ENCODE measurements around the gene LRRC39. TPM values are rescaled to one million over a fixed set of nuclear protein-coding genes. Genes with fewer than 3 reads are reported as not detected.

Gene LRRC39
- total RNA-seq, 4 donors from 2014 or later: 0.48 to 2.6 (median 0.82) TPM; not detected in 1

DNA sequence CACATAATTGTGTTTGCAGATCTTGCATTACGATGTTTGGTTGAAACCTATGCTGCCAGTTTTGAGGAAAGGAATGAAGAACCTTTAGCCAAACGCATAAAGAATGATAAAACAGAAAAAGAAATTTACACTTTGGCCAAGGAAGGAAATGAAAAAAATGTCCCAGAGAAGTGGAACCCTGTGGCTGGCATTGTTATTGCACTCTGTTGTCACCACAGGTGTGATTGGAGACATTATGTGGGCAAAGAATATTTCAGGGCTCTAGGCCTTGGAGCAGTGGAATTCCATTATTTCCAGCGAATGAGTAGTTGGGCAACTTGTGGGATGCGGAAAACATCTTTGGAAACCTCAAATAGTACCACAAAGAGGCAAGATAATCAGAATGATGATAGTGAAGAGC, 30.2 kb downstream of the LRRC39 start:
- intact Hi-C loops (cut with DNase I; ENCODE audit: low total_unique reads) (no loop called here), in situ Hi-C loops (cut with MboI; ENCODE audit: low pct_ligation_motif_present in 1 of 4, low pct_unique_long_range_greater_than_20kb in 1 of 4, low sequenced_read_pairs in 3 of 4) (loop anchor here in 1 of 4 donors (25.0 kb wide), 1 partner anchor 314 kb away; no protein-coding TSS in a partner anchor)
- Histone ChIP-seq H3K27ac (no peak overlapping the region), H3K4me3 (no peak overlapping the region), H3K36me3 (peaks cover 0 to 52% (median 24%) of the 10 kb centered on the region in 4 donors), H3K27me3 (no peaks in the 10 kb centered on the region), H3K4me1 (no peaks in the 10 kb centered on the region), H3K9me3 (no peaks in the 10 kb centered on the region)
- 93 to 94% methylated on average over 4 of the region's 4 CpGs for WGBS, 2 donors (ENCODE audit: low coverage in 1 of 2)
- no peak for TF ChIP-seq POLR2AphosphoS5 (IDR thresholded peaks at IDR 0.05)
- TF ChIP-seq POLR2A (IDR thresholded peaks at IDR 0.05): no peak
- TF ChIP-seq EP300 (IDR thresholded peaks at IDR 0.05; ENCODE audit: low read depth): no peak
- TF ChIP-seq, protein P1, sequence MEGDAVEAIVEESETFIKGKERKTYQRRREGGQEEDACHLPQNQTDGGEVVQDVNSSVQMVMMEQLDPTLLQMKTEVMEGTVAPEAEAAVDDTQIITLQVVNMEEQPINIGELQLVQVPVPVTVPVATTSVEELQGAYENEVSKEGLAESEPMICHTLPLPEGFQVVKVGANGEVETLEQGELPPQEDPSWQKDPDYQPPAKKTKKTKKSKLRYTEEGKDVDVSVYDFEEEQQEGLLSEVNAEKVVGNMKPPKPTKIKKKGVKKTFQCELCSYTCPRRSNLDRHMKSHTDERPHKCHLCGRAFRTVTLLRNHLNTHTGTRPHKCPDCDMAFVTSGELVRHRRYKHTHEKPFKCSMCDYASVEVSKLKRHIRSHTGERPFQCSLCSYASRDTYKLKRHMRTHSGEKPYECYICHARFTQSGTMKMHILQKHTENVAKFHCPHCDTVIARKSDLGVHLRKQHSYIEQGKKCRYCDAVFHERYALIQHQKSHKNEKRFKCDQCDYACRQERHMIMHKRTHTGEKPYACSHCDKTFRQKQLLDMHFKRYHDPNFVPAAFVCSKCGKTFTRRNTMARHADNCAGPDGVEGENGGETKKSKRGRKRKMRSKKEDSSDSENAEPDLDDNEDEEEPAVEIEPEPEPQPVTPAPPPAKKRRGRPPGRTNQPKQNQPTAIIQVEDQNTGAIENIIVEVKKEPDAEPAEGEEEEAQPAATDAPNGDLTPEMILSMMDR (IDR thresholded peaks at IDR 0.05): no peak
- no peak for DNase-seq

DNA sequence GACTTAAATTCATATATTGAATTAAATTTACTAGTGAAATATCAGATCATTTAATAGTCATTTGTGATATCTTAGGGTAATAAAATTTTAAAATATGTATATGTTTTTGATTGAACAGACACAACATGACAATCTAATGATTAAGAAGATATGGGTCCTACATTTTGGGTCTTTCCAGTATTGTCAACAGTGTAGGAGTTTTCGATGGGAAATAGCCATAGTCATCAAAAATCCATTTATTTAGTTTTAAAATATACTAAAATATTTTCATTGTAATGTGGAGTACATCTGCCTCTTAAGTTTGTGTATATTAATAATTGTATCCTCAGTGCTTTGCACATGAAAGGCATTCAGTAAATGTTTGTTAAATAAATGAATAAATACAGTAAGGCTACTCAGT, 31.1 kb downstream of the LRRC39 start:
- no peaks in the 10 kb centered on the region for H3K4me1 ChIP-seq
- H3K27ac ChIP-seq: no peak overlapping the region
- no peak for DNase-seq
- H3K9me3 ChIP-seq: no peaks in the 10 kb centered on the region
- intact Hi-C loops (cut with DNase I; ENCODE audit: low total_unique reads) (no loop called here), in situ Hi-C loops (cut with MboI; ENCODE audit: low pct_ligation_motif_present in 1 of 4, low pct_unique_long_range_greater_than_20kb in 1 of 4, low sequenced_read_pairs in 3 of 4) (loop anchor here in 1 of 4 donors (25.0 kb wide), 1 partner anchor 315 kb away; no protein-coding TSS in a partner anchor)
- H3K4me3 ChIP-seq: no peak overlapping the region
- TF ChIP-seq POLR2AphosphoS5 (IDR thresholded peaks at IDR 0.05) (no peak), EP300 (IDR thresholded peaks at IDR 0.05; ENCODE audit: low read depth) (no peak), POLR2A (IDR thresholded peaks at IDR 0.05) (no peak)
- TF ChIP-seq, protein P1 (IDR thresholded peaks at IDR 0.05): no peak
- peaks cover 0 to 53% (median 24%) of the 10 kb centered on the region in 4 donors for H3K36me3 ChIP-seq
- WGBS, 2 donors (ENCODE audit: low coverage in 1 of 2): 93 to 97% methylated on average over 1 of the region's 1 CpG
- H3K27me3 ChIP-seq: no peaks in the 10 kb centered on the region

DNA sequence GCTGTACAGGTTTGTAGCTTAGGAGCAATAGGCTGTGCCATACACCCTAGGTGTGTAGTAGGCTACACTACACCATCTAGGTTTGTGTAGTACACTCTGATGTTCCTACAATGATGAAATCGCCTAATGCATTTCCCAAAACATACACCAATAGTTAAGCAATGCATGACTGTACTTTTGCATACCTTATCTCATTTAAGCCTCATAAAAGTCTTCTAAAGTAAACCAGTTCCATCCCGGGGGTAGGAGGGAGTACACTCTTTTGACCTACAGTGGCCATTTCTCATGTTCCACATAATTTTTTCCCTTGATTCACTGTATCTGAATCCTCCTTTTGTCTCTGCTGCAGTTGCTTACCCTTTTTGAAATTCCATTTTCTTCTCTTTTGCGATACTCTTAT, 32.9 kb downstream of the LRRC39 start:
- H3K4me3 ChIP-seq: no peak overlapping the region
- WGBS, 2 donors (ENCODE audit: low coverage in 1 of 2): 86 to 93% methylated on average over 2 to 3 of the region's 3 CpGs
- H3K9me3 ChIP-seq: no peaks in the 10 kb centered on the region
- DNase-seq: no peak
- in situ Hi-C loops (cut with MboI; ENCODE audit: low pct_ligation_motif_present in 1 of 4, low pct_unique_long_range_greater_than_20kb in 1 of 4, low sequenced_read_pairs in 3 of 4) (loop anchor here in 1 of 4 donors (25.0 kb wide), 1 partner anchor 317 kb away; no protein-coding TSS in a partner anchor), intact Hi-C loops (cut with DNase I; ENCODE audit: low total_unique reads) (no loop called here)
- no peaks in the 10 kb centered on the region for H3K4me1 ChIP-seq
- peaks cover 0 to 72% (median 32%) of the 10 kb centered on the region in 4 donors for H3K36me3 ChIP-seq
- no peak overlapping the region for H3K27ac ChIP-seq
- TF ChIP-seq, protein P1 (IDR thresholded peaks at IDR 0.05): no peak
- no peak for TF ChIP-seq EP300 (IDR thresholded peaks at IDR 0.05; ENCODE audit: low read depth)
- no peak for TF ChIP-seq POLR2A (IDR thresholded peaks at IDR 0.05)
- TF ChIP-seq POLR2AphosphoS5 (IDR thresholded peaks at IDR 0.05): no peak
- no peaks in the 10 kb centered on the region for H3K27me3 ChIP-seq

DNA sequence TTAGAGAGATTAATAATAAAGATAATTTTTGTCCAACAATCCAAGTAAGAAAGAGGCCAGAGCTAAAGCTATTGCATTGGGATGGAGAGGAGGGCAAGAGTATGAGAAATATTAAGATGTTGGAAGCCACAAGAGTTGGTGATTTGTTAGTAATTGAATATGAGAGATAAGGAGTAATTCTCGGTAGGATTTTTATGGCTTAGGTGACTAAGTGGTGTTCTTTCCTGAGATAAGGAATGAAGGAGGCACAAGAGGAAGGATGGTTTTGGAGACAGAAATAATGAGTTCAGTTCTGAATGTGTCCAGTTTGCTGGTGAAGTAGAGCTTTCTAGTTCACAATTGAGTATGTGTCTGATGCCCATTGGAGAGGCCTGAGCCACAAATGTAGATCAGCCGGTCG, 35.7 kb downstream of the LRRC39 start:
- Histone ChIP-seq H3K4me1 (no peaks in the 10 kb centered on the region), H3K36me3 (peaks cover 0 to 86% (median 36%) of the 10 kb centered on the region in 4 donors), H3K4me3 (no peak overlapping the region), H3K27ac (no peak overlapping the region), H3K9me3 (no peaks in the 10 kb centered on the region), H3K27me3 (no peaks in the 10 kb centered on the region)
- DNase-seq: no peak
- in situ Hi-C loops (cut with MboI; ENCODE audit: low pct_ligation_motif_present in 1 of 4, low pct_unique_long_range_greater_than_20kb in 1 of 4, low sequenced_read_pairs in 3 of 4): loop anchor here in 1 of 4 donors (25.0 kb wide), 1 partner anchor 320 kb away; no protein-coding TSS in a partner anchor
- intact Hi-C loops (cut with DNase I; ENCODE audit: low total_unique reads): no loop called here
- WGBS, 2 donors (ENCODE audit: low coverage in 1 of 2): 83 to 84% methylated on average over 3 of the region's 3 CpGs
- no peak for TF ChIP-seq EP300 (IDR thresholded peaks at IDR 0.05; ENCODE audit: low read depth)

DNA sequence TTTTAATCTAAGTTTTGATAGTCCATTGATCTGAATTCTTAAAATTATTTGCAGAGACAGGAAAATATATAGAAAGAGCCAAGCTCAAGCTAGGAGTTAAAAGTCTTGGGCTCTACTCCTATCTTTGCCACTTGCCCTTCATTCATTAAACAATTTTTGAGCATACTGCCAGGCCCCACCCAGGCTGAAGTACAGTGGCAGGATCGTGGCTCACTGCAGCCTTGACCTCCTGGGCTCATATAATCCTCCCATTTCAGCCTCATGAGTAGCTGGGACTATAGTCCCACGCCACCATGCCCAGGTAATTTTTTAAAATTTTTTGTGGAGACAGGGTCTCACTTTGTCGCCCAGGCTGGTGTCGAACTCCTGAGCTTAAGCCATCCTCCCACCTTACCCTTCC, 36.9 kb downstream of the LRRC39 start:
- WGBS, 2 donors (ENCODE audit: low coverage in 1 of 2): 92 to 100% methylated on average over 2 to 4 of the region's 4 CpGs
- Histone ChIP-seq H3K4me3 (no peak overlapping the region), H3K4me1 (no peaks in the 10 kb centered on the region), H3K9me3 (no peaks in the 10 kb centered on the region), H3K27ac (no peak overlapping the region), H3K36me3 (peaks cover 0 to 82% (median 34%) of the 10 kb centered on the region in 4 donors), H3K27me3 (no peaks in the 10 kb centered on the region)
- in situ Hi-C loops (cut with MboI; ENCODE audit: low pct_ligation_motif_present in 1 of 4, low pct_unique_long_range_greater_than_20kb in 1 of 4, low sequenced_read_pairs in 3 of 4) (loop anchor here in 1 of 4 donors (25.0 kb wide), 1 partner anchor 321 kb away; no protein-coding TSS in a partner anchor), intact Hi-C loops (cut with DNase I; ENCODE audit: low total_unique reads) (no loop called here)
- DNase-seq: no peak
- TF ChIP-seq, protein P1 (IDR thresholded peaks at IDR 0.05): no peak
- TF ChIP-seq POLR2A (IDR thresholded peaks at IDR 0.05) (no peak), POLR2AphosphoS5 (IDR thresholded peaks at IDR 0.05) (no peak), EP300 (IDR thresholded peaks at IDR 0.05; ENCODE audit: low read depth) (no peak)

Data from transverse colon (tissue), 4 donors.